HUES64 (cell line): Measurements from ENCODE around the gene TBL3.

Experiments used
- H3K27ac ChIP-seq: 2 replicates; pipeline ENCODE4 v1.7.0; 2013; ENCODE audit warnings: low read depth, low read length, inconsistent platforms
- H3K27me3 ChIP-seq: 2 replicates; pipeline ENCODE4 v1.6.1; 2013; ENCODE audit warnings: mild to moderate bottlenecking, low read length; ENCODE audit not compliant: insufficient read depth
- H3K36me3 ChIP-seq: 2 replicates; pipeline ENCODE4 v1.6.1; 2013; ENCODE audit warnings: mild to moderate bottlenecking, low read length; ENCODE audit not compliant: insufficient read depth
- H3K4me1 ChIP-seq: 2 replicates; pipeline ENCODE4 v1.6.1; 2013; ENCODE audit warnings: mild to moderate bottlenecking, low read length, moderate library complexity; ENCODE audit not compliant: insufficient read depth
- H3K4me3 ChIP-seq: 2 replicates; pipeline ENCODE4 v1.5.1; 2013; ENCODE audit warnings: mild to moderate bottlenecking, low read length, moderate library complexity
- H3K9ac ChIP-seq: 2 replicates; pipeline ENCODE4 v1.6.1; 2013; ENCODE audit warnings: mild to moderate bottlenecking, low read depth, low read length
- H3K9me3 ChIP-seq: 2 replicates; pipeline ENCODE4 v1.6.1; 2013; ENCODE audit warnings: low read depth, low read length; ENCODE audit not compliant: insufficient read depth
- WGBS: fragments of 150-250, 120-280 bp; methylation state at CpG from one replicate; pipeline ENCODE4 v1.1.7; 2013; ENCODE audit warnings: missing lambda C conversion rate; 5-methylcytosine and 5-hydroxymethylcytosine counted together

The TBL3 gene

DNA sequence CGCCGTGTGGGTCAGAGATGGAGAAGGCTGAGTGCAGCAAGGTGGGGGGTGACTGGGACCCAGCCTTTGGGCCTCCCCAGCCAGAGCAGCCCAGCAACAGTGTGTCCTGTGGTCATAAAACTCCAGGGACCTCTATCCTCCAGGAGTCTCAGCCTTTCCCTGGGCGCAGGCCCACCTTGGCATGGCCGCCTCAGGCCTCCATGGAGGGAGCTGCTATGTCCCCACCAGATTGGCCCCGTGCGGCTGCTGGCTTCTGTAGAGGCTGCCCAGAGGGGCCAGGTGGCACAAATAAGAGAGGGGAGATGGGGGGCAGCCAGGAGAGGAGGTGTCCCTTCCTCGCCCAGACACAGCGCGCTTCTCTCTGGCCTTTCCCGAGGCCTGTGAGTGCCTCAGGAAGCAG lies 15.3 kb downstream of the TBL3 start:
- no peak overlapping the region for H3K4me3 ChIP-seq
- no peaks in the 10 kb centered on the region for H3K9me3 ChIP-seq
- H3K36me3 ChIP-seq = peaks cover 13% of the 10 kb centered on the region
- peaks cover 4% of the 10 kb centered on the region; the same call in 1 of the 2 replicates for H3K4me1 ChIP-seq
- peaks cover 46% of the 10 kb centered on the region for H3K27me3 ChIP-seq
- no peak overlapping the region for H3K27ac ChIP-seq
- 94% methylated on average over 10 of the region's 10 CpGs for WGBS
- H3K9ac ChIP-seq = no peak overlapping the region

DNA sequence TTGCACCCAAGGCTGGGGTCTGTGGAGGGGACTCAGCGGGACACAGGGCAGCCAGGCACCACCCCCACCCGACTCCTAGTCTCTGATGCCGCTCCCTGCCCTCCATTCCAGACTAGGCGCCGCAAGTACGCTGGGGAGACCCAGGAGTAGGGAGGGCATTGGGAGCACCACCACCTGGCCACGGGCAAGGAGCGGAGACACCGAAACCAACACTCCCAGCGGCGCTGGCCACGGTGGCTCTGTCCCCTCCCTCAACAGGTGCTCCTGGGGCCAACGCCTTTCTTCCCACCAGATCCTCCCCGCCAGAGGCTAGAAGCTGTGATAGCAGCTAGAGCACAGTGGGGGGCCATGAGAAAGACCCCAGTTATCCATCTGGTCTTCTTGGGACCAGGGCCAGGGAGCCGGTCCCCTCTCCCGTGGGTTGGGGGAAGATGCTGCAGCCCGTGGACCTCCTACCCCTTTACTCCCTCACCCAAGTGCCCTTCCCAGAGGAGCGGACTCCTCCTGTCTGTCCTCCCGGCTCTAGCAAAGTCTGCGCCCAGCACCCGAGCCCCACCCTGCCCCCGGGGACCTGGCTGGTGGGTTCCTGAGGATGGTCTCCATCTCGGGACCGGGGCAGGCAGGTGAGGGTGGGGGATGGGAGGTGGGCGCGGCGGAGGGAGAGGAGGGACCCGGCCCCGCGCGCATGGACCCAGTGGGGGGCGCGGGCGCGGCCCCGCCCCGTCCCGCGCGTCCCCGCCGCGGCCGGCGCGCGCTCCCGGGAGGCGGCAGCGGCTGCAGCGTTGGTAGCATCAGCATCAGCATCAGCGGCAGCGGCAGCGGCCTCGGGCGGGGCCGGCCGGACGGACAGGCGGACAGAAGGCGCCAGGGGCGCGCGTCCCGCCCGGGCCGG lies 17.6 kb downstream of the TBL3 start, which contains the start of gene SYNGR3:
Gene SYNGR3, plus strand, starts transcription at position 762 of the 892 bp plus-strand sequence. CDS start 133 bp downstream, outside the sequence.
- H3K4me1 ChIP-seq = peaks cover 4% of the 10 kb centered on the region; the same call in 1 of the 2 replicates
- WGBS = 7% methylated on average over 65 of the region's 67 CpGs
- peak within 1 kb of the TSS; percentile 73 for H3K4me3 ChIP-seq
- peak within 1 kb of the TSS; percentile 48; the same call in 1 of the 2 replicates for H3K27ac ChIP-seq
- peak within 1 kb of the TSS; percentile 58 for H3K9ac ChIP-seq
- peaks cover 13% of the 10 kb centered on the region for H3K36me3 ChIP-seq
- no peaks in the 10 kb centered on the region for H3K9me3 ChIP-seq
- H3K27me3 ChIP-seq = peaks cover 39% of the 10 kb centered on the region

DNA sequence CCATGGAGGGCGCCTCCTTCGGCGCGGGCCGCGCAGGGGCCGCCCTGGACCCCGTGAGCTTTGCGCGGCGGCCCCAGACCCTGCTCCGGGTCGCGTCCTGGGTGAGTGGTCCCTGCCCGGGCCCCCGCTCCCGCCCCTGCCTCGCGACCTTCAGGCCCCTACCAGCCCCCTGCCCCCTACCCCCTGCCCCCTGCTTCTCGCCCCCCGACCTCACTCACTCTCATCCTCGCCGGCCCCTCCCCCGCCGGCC lies 18.2 kb downstream of the TBL3 start:
- 1% methylated on average over 19 of the region's 25 CpGs for WGBS
- Histone ChIP-seq H3K4me3 (peak overlapping the region; percentile 73), H3K9me3 (no peaks in the 10 kb centered on the region), H3K4me1 (peaks cover 4% of the 10 kb centered on the region; the same call in 1 of the 2 replicates), H3K27ac (no peak overlapping the region), H3K9ac (no peak overlapping the region), H3K36me3 (peaks cover 13% of the 10 kb centered on the region), H3K27me3 (peaks cover 39% of the 10 kb centered on the region)

DNA sequence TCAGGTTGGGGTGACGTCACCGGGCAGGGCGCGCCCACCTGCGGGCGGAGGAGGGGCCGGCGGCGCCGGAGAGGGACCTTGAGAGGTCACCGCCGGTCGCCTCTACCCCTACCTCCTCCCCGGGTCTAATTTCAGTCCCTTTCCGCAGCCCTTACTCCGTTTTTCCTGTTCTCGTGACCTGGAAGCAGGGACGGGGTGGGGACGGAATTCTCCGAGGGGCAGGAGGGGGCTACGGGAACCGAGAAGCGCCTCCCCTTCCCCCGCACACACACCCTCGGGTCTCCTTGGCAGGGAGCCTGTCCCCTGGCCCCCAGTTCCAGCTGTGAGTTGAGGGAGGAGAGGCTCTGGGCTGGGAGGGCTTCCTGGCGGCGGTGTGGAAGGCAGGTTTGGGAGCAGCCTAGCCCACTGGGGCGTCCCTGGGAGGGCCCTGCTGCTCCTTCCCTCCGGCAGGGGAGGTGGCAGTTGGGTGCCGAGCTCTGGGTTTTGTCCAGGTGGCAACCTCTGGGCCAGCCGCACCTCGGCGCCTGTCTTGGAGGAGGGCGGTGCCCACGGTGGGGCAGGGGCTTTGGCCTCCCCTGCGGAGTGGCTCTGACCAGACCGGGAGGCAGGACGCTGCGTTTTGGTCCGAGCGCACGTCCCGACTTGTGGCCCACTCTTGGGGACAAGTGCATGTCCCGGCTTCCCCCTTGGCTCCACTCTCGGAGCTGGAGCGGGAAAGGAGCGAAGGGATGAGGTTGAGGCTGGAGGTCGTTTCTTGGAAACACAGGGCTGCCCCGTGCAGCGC lies 18.7 kb downstream of the TBL3 start:
- Histone ChIP-seq H3K4me3 (peak overlapping the region; percentile 73), H3K9me3 (no peaks in the 10 kb centered on the region), H3K9ac (peak overlapping the region; percentile 58), H3K27ac (peak overlapping the region; percentile 48; the same call in 1 of the 2 replicates), H3K4me1 (peaks cover 4% of the 10 kb centered on the region; the same call in 1 of the 2 replicates), H3K27me3 (peaks cover 39% of the 10 kb centered on the region), H3K36me3 (peaks cover 12% of the 10 kb centered on the region)
- WGBS = 1% methylated on average over 45 of the region's 50 CpGs

DNA sequence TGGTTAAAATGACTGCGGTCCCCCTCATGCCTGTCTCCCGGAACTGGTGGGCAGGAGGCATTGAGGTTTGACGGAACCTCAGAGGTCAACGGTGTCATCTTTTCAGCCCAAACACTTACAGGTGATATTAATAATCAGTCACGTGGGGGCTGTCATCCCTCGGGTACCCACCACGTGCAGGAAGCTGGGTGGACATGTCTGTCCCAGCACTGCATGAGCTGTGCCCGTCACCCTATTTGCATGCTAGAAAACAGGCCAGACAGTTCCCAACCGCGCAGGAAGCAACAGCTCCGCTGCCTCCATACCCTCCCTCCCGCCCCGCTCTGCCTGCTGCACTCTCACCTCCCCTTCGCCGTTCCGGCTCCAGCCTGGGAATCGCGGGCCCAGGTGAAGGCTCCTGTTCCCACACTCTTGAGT lies 19.3 kb downstream of the TBL3 start:
- H3K4me1 ChIP-seq = peaks cover 4% of the 10 kb centered on the region; the same call in 1 of the 2 replicates
- no peak overlapping the region for H3K27ac ChIP-seq
- no peaks in the 10 kb centered on the region for H3K9me3 ChIP-seq
- peak overlapping the region; percentile 73 for H3K4me3 ChIP-seq
- H3K27me3 ChIP-seq = peaks cover 39% of the 10 kb centered on the region
- WGBS = 9% methylated on average over 18 of the region's 18 CpGs
- no peak overlapping the region for H3K9ac ChIP-seq
- peaks cover 6% of the 10 kb centered on the region for H3K36me3 ChIP-seq

DNA sequence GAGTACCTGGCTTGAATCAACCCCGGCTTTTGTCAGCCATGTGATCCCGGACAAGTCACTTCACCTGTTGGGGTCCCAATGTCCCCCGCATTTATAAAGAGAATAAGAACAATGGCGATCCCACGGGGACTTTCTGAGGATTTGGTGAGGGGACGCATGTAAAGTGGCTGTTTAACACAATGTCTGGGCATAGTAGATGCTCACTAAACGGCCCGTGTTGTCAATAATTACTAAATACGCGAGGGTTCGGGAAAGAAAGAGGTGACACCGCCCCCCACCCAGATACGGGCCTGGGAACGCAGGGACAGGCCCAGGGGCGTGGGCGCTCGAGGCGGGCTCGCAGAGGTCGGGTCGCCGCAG lies 19.7 kb downstream of the TBL3 start:
- Histone ChIP-seq H3K36me3 (peaks cover 2% of the 10 kb centered on the region; the same call in 1 of the 2 replicates), H3K9me3 (no peaks in the 10 kb centered on the region), H3K4me1 (peaks cover 4% of the 10 kb centered on the region; the same call in 1 of the 2 replicates), H3K4me3 (peak overlapping the region; percentile 56), H3K9ac (no peak overlapping the region), H3K27ac (no peak overlapping the region), H3K27me3 (peaks cover 39% of the 10 kb centered on the region)
- 17% methylated on average over 22 of the region's 22 CpGs for WGBS

DNA sequence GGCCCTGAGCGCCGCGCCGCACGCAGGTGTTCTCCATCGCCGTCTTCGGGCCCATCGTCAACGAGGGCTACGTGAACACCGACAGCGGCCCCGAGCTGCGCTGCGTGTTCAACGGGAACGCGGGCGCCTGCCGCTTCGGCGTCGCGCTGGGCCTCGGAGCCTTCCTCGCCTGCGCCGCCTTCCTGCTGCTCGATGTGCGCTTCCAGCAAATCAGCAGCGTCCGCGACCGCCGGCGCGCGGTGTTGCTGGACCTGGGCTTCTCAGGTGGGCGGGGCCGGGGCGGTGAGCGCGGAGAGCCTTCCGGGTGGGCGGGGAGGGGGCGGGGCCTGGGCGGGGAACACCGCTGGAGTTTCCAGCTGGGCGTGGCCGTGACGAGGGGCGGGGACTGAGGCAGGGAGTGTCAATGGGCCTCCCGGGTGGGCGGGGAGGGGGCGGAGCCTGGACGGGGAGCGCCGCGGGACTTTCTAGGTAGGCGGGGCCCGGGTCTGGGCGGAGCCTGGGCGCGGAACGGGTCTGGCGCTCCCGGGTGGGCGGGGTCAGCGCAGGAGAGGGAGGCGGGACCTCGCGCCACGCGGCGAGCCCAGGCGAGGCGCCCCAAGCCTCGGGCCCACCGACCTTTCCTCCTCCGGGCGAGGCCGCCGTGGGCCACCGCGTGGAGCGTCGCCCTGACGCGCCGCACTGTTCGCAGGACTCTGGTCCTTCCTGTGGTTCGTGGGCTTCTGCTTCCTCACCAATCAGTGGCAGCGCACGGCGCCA lies 20.3 kb downstream of the TBL3 start:
- peaks cover 4% of the 10 kb centered on the region; the same call in 1 of the 2 replicates for H3K4me1 ChIP-seq
- peaks cover 39% of the 10 kb centered on the region for H3K27me3 ChIP-seq
- H3K27ac ChIP-seq = peak overlapping the region; percentile 41; the same call in 1 of the 2 replicates
- no peaks in the 10 kb centered on the region for H3K9me3 ChIP-seq
- peak overlapping the region; percentile 80 for H3K9ac ChIP-seq
- 12% methylated on average over 89 of the region's 96 CpGs for WGBS
- H3K4me3 ChIP-seq = peak overlapping the region; percentile 61
- peaks cover 4% of the 10 kb centered on the region for H3K36me3 ChIP-seq

DNA sequence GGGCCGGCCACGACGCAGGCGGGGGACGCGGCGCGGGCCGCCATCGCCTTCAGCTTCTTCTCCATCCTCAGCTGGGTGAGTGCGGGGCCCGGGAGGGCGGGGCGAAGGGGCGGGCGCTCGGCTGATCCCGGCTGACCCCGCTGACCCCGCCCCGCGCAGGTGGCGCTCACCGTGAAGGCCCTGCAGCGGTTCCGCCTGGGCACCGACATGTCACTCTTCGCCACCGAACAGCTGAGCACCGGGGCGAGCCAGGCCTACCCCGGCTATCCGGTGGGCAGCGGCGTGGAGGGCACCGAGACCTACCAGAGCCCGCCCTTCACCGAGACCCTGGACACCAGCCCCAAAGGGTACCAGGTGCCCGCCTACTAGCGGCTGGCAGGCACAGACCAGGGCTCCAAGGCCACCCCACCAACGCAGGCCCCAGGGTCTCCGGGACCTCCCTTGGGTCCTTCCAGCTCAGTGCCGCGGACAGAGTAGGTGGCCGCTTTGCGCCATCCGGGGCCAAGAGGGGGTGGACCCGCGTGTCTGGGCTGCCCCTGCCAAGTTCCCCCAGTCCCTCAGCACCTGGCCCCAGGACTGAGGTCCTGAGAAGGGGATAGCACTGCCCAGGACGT lies 21.0 kb downstream of the TBL3 start:
- 77% methylated on average over 50 of the region's 50 CpGs for WGBS
- Histone ChIP-seq H3K36me3 (peaks cover 11% of the 10 kb centered on the region), H3K27ac (peak overlapping the region; percentile 41; the same call in 1 of the 2 replicates), H3K4me1 (peaks cover 4% of the 10 kb centered on the region; the same call in 1 of the 2 replicates), H3K9ac (peak overlapping the region; percentile 80), H3K27me3 (peaks cover 39% of the 10 kb centered on the region), H3K9me3 (no peaks in the 10 kb centered on the region), H3K4me3 (peak overlapping the region; percentile 61)

DNA sequence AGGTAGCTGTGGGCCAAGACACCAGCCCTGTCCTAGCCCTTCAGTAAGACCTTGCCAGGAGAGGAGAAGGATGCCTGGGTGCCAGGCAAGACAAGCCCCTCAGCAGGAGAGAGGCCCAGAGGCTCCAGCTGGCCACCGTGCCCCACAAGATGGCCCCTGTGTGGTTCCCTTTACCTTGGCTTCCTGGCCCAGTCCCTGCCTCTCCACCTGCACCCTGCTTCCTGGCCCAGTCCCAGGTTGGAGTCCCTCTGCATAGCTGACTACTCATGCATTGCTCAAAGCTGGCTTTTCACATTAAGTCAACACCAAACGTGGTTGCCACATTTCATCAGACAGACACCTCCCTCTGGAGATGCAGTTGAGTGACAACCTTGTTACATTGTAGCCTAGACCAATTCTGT lies 21.9 kb downstream of the TBL3 start:
- H3K9me3 ChIP-seq = no peaks in the 10 kb centered on the region
- peaks cover 32% of the 10 kb centered on the region for H3K27me3 ChIP-seq
- no peak overlapping the region for H3K27ac ChIP-seq
- peaks cover 20% of the 10 kb centered on the region for H3K36me3 ChIP-seq
- H3K4me3 ChIP-seq = no peak overlapping the region
- WGBS = 75% methylated on average over 2 of the region's 2 CpGs
- H3K9ac ChIP-seq = no peak overlapping the region
- H3K4me1 ChIP-seq = peaks cover 4% of the 10 kb centered on the region; the same call in 1 of the 2 replicates
